A549 (cell line): ENCODE data around the gene RPAIN.

Experiments used
- JUNB ChIP-seq: fragments of >200 bp; sonication (Bioruptor Twin); formaldehyde crosslinking; IDR thresholded peaks from 2 replicates; pipeline ENCODE4 v1.6.1; 2016
- TF ChIP-seq, protein P1 (sequence below): fragments of >200 bp; sonication (Bioruptor Twin); formaldehyde crosslinking; IDR thresholded peaks from 3 replicates; pipeline ENCODE4 v1.5.1; 2016
- TF ChIP-seq, protein P2 (sequence below): fragments of 450-650 bp; IDR thresholded peaks from 2 replicates; pipeline ENCODE4 v1.6.1; 2014; ENCODE audit warnings: antibody characterized with exemption

DNA sequence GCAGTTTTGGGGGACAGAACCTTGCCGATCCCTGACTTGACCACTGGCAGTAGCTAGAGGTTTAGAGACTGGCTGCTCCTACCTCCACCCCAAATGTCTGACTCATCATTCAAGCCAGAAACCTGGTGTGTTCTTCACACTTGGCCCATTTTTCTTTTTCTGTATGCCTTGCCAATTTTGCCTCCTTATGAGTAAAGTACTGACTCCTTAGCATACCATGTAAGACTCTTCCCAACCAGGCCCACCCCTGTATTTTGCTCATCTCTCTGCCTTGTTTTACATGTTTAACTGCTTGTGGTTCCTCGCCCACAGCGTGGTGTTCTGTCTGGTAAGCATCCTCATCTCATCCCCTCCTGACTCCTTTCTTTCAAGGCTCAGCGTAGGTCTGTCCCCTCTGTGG is 38.4 kb upstream of the RPAIN start:
- TF ChIP-seq, protein P1, sequence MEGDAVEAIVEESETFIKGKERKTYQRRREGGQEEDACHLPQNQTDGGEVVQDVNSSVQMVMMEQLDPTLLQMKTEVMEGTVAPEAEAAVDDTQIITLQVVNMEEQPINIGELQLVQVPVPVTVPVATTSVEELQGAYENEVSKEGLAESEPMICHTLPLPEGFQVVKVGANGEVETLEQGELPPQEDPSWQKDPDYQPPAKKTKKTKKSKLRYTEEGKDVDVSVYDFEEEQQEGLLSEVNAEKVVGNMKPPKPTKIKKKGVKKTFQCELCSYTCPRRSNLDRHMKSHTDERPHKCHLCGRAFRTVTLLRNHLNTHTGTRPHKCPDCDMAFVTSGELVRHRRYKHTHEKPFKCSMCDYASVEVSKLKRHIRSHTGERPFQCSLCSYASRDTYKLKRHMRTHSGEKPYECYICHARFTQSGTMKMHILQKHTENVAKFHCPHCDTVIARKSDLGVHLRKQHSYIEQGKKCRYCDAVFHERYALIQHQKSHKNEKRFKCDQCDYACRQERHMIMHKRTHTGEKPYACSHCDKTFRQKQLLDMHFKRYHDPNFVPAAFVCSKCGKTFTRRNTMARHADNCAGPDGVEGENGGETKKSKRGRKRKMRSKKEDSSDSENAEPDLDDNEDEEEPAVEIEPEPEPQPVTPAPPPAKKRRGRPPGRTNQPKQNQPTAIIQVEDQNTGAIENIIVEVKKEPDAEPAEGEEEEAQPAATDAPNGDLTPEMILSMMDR: no peak
- TF ChIP-seq JUNB: no peak
- TF ChIP-seq, protein P2, sequence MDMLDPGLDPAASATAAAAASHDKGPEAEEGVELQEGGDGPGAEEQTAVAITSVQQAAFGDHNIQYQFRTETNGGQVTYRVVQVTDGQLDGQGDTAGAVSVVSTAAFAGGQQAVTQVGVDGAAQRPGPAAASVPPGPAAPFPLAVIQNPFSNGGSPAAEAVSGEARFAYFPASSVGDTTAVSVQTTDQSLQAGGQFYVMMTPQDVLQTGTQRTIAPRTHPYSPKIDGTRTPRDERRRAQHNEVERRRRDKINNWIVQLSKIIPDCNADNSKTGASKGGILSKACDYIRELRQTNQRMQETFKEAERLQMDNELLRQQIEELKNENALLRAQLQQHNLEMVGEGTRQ: no peak
